ENCODE results near the gene CREBL2.

DNA sequence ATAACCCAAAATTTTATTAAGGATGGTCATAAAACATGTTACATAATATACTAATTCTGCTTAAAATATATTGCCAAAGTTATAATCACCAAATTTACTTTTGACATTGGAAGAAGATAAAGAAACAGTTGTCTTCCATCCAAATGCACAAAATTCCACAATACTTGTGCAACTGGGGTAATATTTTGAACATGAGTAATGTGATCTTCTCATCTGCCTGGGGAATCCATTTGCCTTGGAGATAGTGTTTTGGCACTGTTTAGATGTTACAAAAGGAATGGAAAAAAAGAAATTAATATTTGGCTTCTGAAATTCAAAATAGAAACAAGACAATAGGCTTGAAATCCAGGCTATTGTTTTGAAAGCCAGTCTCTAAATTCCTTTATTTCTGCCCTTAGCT lies 75.2 kb downstream of the CREBL2 start:
- TF ChIP-seq, protein P1, sequence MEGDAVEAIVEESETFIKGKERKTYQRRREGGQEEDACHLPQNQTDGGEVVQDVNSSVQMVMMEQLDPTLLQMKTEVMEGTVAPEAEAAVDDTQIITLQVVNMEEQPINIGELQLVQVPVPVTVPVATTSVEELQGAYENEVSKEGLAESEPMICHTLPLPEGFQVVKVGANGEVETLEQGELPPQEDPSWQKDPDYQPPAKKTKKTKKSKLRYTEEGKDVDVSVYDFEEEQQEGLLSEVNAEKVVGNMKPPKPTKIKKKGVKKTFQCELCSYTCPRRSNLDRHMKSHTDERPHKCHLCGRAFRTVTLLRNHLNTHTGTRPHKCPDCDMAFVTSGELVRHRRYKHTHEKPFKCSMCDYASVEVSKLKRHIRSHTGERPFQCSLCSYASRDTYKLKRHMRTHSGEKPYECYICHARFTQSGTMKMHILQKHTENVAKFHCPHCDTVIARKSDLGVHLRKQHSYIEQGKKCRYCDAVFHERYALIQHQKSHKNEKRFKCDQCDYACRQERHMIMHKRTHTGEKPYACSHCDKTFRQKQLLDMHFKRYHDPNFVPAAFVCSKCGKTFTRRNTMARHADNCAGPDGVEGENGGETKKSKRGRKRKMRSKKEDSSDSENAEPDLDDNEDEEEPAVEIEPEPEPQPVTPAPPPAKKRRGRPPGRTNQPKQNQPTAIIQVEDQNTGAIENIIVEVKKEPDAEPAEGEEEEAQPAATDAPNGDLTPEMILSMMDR (IDR thresholded peaks at IDR 0.05) = no peak
- no peak for TF ChIP-seq POLR2AphosphoS5 (IDR thresholded peaks at IDR 0.05)

All from breast epithelium (tissue), 3 donors.